PC-3 (cell line): ENCODE measurements around the gene R3HDM4.

Source experiments
- CTCF ChIP-seq: fragments of 300-600 bp; sonication (generic); conservative IDR thresholded peaks from 2 replicates; pipeline ENCODE4 v1.5.1; 2017; ENCODE audit warnings: antibody characterized with exemption, low read depth, mild to moderate bottlenecking, low read length
- EZH2phosphoT487 ChIP-seq: fragments of 300-600 bp; sonication (generic); IDR thresholded peaks from 2 replicates; pipeline ENCODE4 v1.6.1; 2018; ENCODE audit warnings: mild to moderate bottlenecking, antibody characterized with exemption, low read length, borderline replicate concordance

GRCh38 chr19:961866-962620 lies 49.0 kb upstream of the R3HDM4 start:
- TF ChIP-seq CTCF (no peak), EZH2phosphoT487 (no peak)
